ENCODE results near the gene ADSL. TPM values are rescaled to one million over a fixed set of nuclear protein-coding genes. Genes with fewer than 3 reads are reported as not detected.

ADSL gene
- total and polyA plus RNA-seq, 8 donors: 18.9 to 35.7 (median 25.1) TPM

DNA sequence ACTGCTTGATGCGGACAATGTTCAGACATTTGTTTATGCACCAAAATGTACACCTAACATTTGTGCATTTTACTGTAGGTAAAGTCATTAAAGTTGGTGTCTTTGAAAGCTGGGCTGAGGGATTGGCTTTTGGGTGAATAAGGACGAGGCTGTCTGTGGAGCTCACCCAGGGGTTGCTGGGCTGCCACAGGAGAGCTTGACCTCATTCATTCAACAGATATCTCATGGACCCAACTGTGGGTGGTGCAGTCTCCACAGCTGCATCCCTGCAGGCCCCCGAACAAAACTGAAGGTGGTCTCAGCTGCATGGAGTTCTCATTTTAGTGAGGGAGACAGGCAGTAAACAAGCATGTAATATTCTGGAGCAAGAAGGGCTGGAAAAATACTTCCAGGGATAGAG, 56.8 kb downstream of the ADSL start:
- peaks cover 3 to 61% (median 28%) of the 10 kb centered on the region in 3 donors for H3K36me3 ChIP-seq
- FAIRE-seq (no peak), DNase-seq (no peak), ATAC-seq (no peak)
- intact Hi-C loops (cut with DNase I): no loop called here
- TF ChIP-seq, protein P1, sequence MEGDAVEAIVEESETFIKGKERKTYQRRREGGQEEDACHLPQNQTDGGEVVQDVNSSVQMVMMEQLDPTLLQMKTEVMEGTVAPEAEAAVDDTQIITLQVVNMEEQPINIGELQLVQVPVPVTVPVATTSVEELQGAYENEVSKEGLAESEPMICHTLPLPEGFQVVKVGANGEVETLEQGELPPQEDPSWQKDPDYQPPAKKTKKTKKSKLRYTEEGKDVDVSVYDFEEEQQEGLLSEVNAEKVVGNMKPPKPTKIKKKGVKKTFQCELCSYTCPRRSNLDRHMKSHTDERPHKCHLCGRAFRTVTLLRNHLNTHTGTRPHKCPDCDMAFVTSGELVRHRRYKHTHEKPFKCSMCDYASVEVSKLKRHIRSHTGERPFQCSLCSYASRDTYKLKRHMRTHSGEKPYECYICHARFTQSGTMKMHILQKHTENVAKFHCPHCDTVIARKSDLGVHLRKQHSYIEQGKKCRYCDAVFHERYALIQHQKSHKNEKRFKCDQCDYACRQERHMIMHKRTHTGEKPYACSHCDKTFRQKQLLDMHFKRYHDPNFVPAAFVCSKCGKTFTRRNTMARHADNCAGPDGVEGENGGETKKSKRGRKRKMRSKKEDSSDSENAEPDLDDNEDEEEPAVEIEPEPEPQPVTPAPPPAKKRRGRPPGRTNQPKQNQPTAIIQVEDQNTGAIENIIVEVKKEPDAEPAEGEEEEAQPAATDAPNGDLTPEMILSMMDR (IDR thresholded peaks at IDR 0.05): no peak
- no peak overlapping the region for H3K27ac ChIP-seq
- H3K4me1 ChIP-seq: peaks cover 0 to 4% (median 0%) of the 10 kb centered on the region in 3 donors
- H3K4me3 ChIP-seq: no peak overlapping the region
- no peaks in the 10 kb centered on the region for H3K9me3 ChIP-seq
- 91 to 95% methylated on average over 3 of the region's 3 CpGs for WGBS, 2 donors
- H3K27me3 ChIP-seq: no peaks in the 10 kb centered on the region

DNA sequence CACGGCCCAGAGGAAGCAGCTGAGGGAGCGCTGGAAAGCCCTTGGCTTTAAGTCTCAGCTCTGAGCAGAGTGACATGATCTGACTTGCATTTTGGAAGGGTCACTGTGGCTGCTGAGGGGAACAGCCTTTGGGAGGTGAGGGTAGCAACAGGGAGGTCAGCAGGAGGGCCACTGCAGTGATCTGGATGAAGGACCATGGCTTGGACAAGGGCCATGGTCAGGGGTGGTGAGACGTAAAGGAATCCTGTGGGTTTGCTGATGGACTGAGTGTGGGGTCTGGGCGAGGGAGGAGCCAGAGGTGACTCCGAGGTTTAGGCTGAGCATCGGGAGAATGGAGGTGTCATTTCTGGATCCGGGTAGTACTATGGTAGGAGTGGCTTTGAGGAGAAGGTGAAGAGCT, 57.4 kb downstream of the ADSL start:
- no peak overlapping the region for H3K27ac ChIP-seq
- H3K4me3 ChIP-seq: no peak overlapping the region
- DNase-seq (no peak), ATAC-seq (no peak), FAIRE-seq (no peak)
- TF ChIP-seq, protein P1 (IDR thresholded peaks at IDR 0.05): no peak
- intact Hi-C loops (cut with DNase I): no loop called here
- peaks cover 3 to 66% (median 32%) of the 10 kb centered on the region in 3 donors for H3K36me3 ChIP-seq
- H3K27me3 ChIP-seq: no peaks in the 10 kb centered on the region
- 93 to 94% methylated on average over 7 of the region's 7 CpGs for WGBS, 2 donors
- H3K4me1 ChIP-seq: peaks cover 0 to 4% (median 0%) of the 10 kb centered on the region in 3 donors
- H3K9me3 ChIP-seq: no peaks in the 10 kb centered on the region

DNA sequence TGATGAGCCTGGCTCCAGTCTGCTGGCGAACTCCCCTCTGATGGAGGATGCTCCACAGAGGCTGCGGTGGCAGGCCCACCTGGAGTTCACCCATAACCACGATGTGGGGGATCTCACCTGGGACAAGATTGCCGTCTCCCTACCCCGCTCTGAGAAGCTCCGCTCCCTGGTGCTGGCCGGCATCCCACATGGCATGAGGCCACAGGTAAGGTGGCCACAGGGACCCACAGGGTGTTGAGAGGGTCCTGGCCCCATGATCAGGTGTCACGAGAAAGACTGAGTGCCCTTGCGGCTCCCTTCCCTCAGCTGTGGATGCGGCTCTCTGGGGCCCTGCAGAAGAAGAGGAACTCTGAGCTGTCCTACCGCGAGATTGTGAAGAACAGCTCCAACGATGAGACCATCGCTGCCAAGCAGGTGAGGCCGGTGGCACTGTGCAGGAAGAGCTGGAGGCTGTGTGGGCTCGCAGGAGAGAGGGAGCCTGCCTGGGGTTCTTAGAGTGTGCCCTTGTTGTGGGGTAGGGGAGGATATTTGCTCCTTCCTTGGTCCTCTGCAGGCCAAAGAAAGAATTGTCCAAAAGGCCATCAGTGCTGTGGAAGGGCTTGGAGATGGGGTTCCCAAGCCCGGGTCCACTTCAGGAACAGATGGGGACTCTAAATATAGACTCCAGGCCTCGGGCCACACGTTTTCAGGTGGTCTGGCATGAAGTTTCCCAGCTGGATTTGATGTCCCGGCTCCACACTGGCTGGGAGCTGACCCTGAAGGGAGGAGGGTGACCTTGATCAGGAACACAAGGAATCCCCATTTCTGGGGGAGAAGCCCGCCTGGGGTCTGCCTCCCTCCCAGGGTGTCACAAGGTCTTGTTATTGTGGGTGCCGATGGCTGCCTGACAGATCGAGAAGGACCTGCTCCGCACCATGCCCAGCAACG, 58.2 kb downstream of the ADSL start:
- no peak overlapping the region for H3K4me3 ChIP-seq
- peaks cover 0 to 4% (median 0%) of the 10 kb centered on the region in 3 donors for H3K4me1 ChIP-seq
- intact Hi-C loops (cut with DNase I): no loop called here
- H3K27ac ChIP-seq: no peak overlapping the region
- H3K36me3 ChIP-seq: peaks cover 3 to 75% (median 32%) of the 10 kb centered on the region in 3 donors
- FAIRE-seq (no peak), ATAC-seq (no peak), DNase-seq (peak in 2 of 6 donors; percentile 43 to 44)
- H3K9me3 ChIP-seq: no peaks in the 10 kb centered on the region
- TF ChIP-seq, protein P1 (IDR thresholded peaks at IDR 0.05): no peak
- H3K27me3 ChIP-seq: no peaks in the 10 kb centered on the region
- WGBS, 2 donors: 87 to 93% methylated on average over 25 of the region's 25 CpGs

DNA sequence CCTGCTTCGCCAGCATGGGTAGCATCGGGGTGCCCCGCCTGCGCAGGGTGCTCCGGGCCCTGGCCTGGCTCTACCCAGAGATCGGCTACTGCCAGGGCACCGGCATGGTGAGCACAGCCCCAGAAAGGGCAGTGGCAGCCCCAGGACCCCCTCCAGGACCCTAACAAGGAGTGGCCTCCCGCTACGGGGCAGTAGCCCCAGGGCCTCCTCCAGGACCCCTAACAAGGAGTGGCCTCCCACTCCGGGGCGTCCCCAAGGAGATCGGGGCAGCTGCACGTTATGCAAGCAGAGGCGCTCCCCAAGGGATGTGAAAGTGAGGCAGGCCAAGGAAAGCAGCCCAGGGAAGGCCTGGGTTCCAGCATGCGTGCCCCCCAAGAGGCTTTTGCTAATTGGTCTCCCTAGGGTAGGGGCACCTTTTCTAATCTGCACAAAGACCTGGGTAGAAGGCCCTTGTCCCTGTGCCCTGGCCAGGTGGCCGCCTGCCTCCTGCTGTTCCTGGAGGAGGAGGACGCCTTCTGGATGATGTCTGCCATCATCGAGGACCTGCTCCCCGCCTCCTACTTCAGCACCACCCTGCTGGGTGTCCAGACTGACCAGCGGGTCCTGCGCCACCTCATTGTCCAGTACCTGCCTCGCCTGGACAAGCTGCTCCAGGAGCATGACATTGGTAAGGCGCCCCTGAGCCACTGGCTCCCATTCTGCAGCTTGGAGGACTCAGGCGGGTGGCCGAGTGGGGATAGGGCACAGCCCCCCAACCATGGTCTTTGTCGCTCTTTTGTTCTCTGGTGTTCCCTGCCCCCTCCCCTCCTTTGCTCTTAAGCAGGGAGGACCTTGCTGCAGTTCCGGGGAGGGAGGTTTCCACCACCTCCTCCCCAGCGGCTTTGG, 59.1 kb downstream of the ADSL start:
- peak in 2 of 6 donors; percentile 55 to 73 for DNase-seq
- H3K4me3 ChIP-seq: no peak overlapping the region
- no peaks in the 10 kb centered on the region for H3K4me1 ChIP-seq
- H3K36me3 ChIP-seq: peaks cover 3 to 84% (median 32%) of the 10 kb centered on the region in 3 donors
- intact Hi-C loops (cut with DNase I): no loop called here
- FAIRE-seq: no peak
- H3K27me3 ChIP-seq: no peaks in the 10 kb centered on the region
- ATAC-seq: no peak
- 93 to 94% methylated on average over 28 of the region's 28 CpGs for WGBS, 2 donors
- H3K27ac ChIP-seq: no peak overlapping the region
- no peaks in the 10 kb centered on the region for H3K9me3 ChIP-seq
- TF ChIP-seq, protein P1 (IDR thresholded peaks at IDR 0.05): no peak

All from pancreas (tissue), 10 donors.